ENCODE results near the gene EVA1B. TPM values are rescaled to one million over a fixed set of nuclear protein-coding genes. Genes with fewer than 3 reads are reported as not detected.

Gene EVA1B
- total and polyA plus RNA-seq, 2 donors (not counting 3 experiments of a cell fraction or from before 2014, with no cell fraction given), result 64.7 to 132 TPM

DNA sequence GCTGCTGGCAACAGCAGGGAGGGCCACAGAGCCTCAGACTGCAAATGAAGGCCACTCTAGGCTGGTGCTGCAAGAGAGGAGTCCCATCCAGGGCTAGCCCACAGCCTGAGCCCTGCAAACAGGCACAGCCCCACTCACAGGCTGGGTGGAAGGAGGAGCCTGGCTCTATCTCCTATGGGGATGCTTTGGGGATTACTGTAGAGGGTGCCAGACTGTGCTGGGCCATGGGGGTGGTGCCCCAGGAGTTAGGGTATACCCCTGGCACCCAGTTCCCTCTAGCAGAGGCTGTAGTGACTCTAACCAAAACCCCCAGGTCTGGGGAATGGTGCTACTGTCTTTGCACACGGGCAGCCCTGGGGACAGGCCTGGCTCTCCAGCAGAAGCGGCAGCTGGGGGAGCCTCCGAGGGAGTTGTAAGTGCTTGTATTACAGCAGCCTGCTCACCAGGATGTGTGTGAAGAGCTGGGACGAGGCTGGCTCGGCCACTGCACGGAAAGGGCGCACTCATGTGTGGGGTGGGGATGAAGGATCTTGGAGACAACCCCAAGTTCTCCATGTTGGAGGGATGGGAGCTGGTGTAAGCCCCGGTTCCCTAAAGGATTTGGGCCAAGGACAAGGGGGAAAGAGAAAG, 23.4 kb upstream of the EVA1B start:
- dilution Hi-C loops (cut with MboI; ENCODE audit: extremely low pct_ligation_motif_present, low sequenced_read_pairs), result no loop called here

More for the DNA sequence above, 23.4 kb upstream of the EVA1B start:
- no peak overlapping the region for H3K4me3 ChIP-seq (replicated peaks in 1 of 3; ENCODE audit: insufficient read depth in 1 of 3, low read depth in 1 of 3, low read length in 3 of 3)
- POLR2A ChIA-PET, result interaction anchor here (1.4 kb wide), 1 partner anchor 40 kb away, joined by 3 read pairs; no protein-coding TSS in a partner anchor
- H3K4me1 ChIP-seq (ENCODE audit: control insufficient read depth, extremely low read depth, insufficient read depth, low read length), result peaks cover 50% of the 10 kb centered on the region
- H3K9me3 ChIP-seq (replicated peaks; ENCODE audit: control insufficient read depth, insufficient read depth, low read length), result no peaks in the 10 kb centered on the region
- H3K27ac ChIP-seq (ENCODE audit: insufficient read depth, low read depth, low read length), result no peak overlapping the region
- H3K36me3 ChIP-seq (ENCODE audit: control insufficient read depth in 2 of 2, extremely low read depth in 1 of 2, insufficient read depth in 2 of 2, low read length in 2 of 2), result peaks cover 2 to 23% of the 10 kb centered on the region in 2 experiments
- no peaks in the 10 kb centered on the region for H3K27me3 ChIP-seq (ENCODE audit: control insufficient read depth in 2 of 2, insufficient read depth in 2 of 2, low read length in 2 of 2)
- intact Hi-C loops (cut with micrococcal nuclease), result no loop called here
- no peak overlapping the region for H3K4me2 ChIP-seq (ENCODE audit: insufficient read depth, low read length)
- H2AFZ ChIP-seq (ENCODE audit: low read depth, low read length), result no peak overlapping the region
- H4K20me1 ChIP-seq (replicated peaks; ENCODE audit: control insufficient read depth, extremely low read depth, insufficient read depth, low read length), result no peaks in the 10 kb centered on the region
- no peak for TF ChIP-seq EZH2 (IDR thresholded peaks at IDR 0.05; ENCODE audit: borderline replicate concordance, low read depth, low read length, severe bottlenecking)
- TF ChIP-seq, protein P1, sequence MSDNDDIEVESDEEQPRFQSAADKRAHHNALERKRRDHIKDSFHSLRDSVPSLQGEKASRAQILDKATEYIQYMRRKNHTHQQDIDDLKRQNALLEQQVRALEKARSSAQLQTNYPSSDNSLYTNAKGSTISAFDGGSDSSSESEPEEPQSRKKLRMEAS (IDR thresholded peaks at IDR 0.05; ENCODE audit: insufficient read depth, insufficient read length), result no peak
- no peak for TF ChIP-seq POLR2A (IDR thresholded peaks at IDR 0.05; ENCODE audit: low read depth, low read length)
- no peak for TF ChIP-seq GATA2 (IDR thresholded peaks at IDR 0.05; ENCODE audit: insufficient read depth, insufficient read length, low read depth, low read length)
- no peak for TF ChIP-seq JUN (IDR thresholded peaks at IDR 0.05; ENCODE audit: borderline replicate concordance, insufficient read depth, insufficient read length, low read depth)
- no peak for TF ChIP-seq POLR2AphosphoS5 (IDR thresholded peaks at IDR 0.05; ENCODE audit: insufficient read depth, low read depth, low read length)
- TF ChIP-seq FOS (IDR thresholded peaks at IDR 0.05; ENCODE audit: borderline replicate concordance, insufficient read depth, low read length), result no peak
- TF ChIP-seq MYC (IDR thresholded peaks at IDR 0.05; ENCODE audit: low read depth, low read length), result no peak
- TF ChIP-seq, protein P2, sequence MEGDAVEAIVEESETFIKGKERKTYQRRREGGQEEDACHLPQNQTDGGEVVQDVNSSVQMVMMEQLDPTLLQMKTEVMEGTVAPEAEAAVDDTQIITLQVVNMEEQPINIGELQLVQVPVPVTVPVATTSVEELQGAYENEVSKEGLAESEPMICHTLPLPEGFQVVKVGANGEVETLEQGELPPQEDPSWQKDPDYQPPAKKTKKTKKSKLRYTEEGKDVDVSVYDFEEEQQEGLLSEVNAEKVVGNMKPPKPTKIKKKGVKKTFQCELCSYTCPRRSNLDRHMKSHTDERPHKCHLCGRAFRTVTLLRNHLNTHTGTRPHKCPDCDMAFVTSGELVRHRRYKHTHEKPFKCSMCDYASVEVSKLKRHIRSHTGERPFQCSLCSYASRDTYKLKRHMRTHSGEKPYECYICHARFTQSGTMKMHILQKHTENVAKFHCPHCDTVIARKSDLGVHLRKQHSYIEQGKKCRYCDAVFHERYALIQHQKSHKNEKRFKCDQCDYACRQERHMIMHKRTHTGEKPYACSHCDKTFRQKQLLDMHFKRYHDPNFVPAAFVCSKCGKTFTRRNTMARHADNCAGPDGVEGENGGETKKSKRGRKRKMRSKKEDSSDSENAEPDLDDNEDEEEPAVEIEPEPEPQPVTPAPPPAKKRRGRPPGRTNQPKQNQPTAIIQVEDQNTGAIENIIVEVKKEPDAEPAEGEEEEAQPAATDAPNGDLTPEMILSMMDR (IDR thresholded peaks at IDR 0.05; ENCODE audit: extremely low read depth in 1 of 2, insufficient read depth in 1 of 2, low read depth in 1 of 2, low read length in 2 of 2), result no peak
- FAIRE-seq (no peak), DNase-seq (ENCODE audit: low read depth, low spot score) (no peak)
- H3K79me2 ChIP-seq (ENCODE audit: control insufficient read depth, insufficient read depth, low read length), result no peaks in the 10 kb centered on the region
- no TSS peak for BruUV-seq (replicated peaks)
- CTCF ChIA-PET, result interaction anchor here (1.4 to 6.8 kb wide), 2 partner anchors 21 to 47 kb away, joined by 7 to 152 read pairs; no protein-coding TSS in a partner anchor
- no peak overlapping the region for H3K9ac ChIP-seq (replicated peaks; ENCODE audit: extremely low read depth, insufficient read depth, low read length)
- no peaks in the 10 kb centered on the region for H3K9me1 ChIP-seq (replicated peaks; ENCODE audit: control insufficient read depth, extremely low read depth, insufficient read depth, low read length)

All from endothelial cell of umbilical vein (primary cell).